HepG2 (cell line): ENCODE data around the gene PAQR7. TPM values are rescaled to one million over a fixed set of nuclear protein-coding genes. Genes with fewer than 3 reads are reported as not detected.
A peak's percentile ranks its signal among the peaks of the same experiment; 100 is the strongest.

Experiments
- CBX5 ChIP-seq: sonication (generic); formaldehyde crosslinking; IDR thresholded peaks from 2 replicates; pipeline ENCODE4 v1.4.0; 2020; ENCODE audit warnings: missing genetic modification reagents, borderline replicate concordance
- CC2D1A ChIP-seq: sonication (generic); formaldehyde crosslinking; IDR thresholded peaks from 2 replicates; pipeline ENCODE4 v1.8.1; 2023; ENCODE audit warnings: mild to moderate bottlenecking, missing genetic modification reagents
- CSRNP2 ChIP-seq: sonication (generic); formaldehyde crosslinking; conservative IDR thresholded peaks from 2 replicates; pipeline ENCODE4 v1.8.0; 2022; ENCODE audit warnings: low read depth, missing genetic modification reagents
- FOXC1 ChIP-seq: sonication (generic); formaldehyde crosslinking; IDR thresholded peaks from 2 replicates; pipeline ENCODE4 v1.8.0; 2022; ENCODE audit warnings: mild to moderate bottlenecking, missing genetic modification reagents, borderline replicate concordance
- PHF20 ChIP-seq: sonication (generic); formaldehyde crosslinking; IDR thresholded peaks from 2 replicates; pipeline ENCODE4 v1.5.0; 2020; ENCODE audit warnings: mild to moderate bottlenecking, missing genetic modification reagents
- PHF5A ChIP-seq: IDR thresholded peaks from one replicate; pipeline ENCODE4 v1.6.1; 2018; ENCODE audit warnings: low read depth, missing genetic modification reagents; ENCODE audit not compliant: unreplicated experiment
- PTBP1 ChIP-seq: fragments of 200-400 bp; formaldehyde crosslinking; IDR thresholded peaks from 2 replicates; pipeline ENCODE4 v1.6.1; 2018; ENCODE audit warnings: low read length, low read depth; ENCODE audit not compliant: poor library complexity, severe bottlenecking
- RORA ChIP-seq: sonication (generic); formaldehyde crosslinking; IDR thresholded peaks from 2 replicates; pipeline ENCODE4 v1.5.0; 2020; ENCODE audit warnings: mild to moderate bottlenecking, missing genetic modification reagents, moderate library complexity
- SIX1 ChIP-seq: sonication (generic); formaldehyde crosslinking; IDR thresholded peaks from 2 replicates; pipeline ENCODE4 v1.4.0; 2020; ENCODE audit warnings: missing genetic modification reagents, borderline replicate concordance
- TP53 ChIP-seq: sonication (generic); formaldehyde crosslinking; conservative IDR thresholded peaks from 2 replicates; pipeline ENCODE4 v1.4.0; 2020; ENCODE audit warnings: missing genetic modification reagents
- ZMYM2 ChIP-seq: sonication (generic); formaldehyde crosslinking; IDR thresholded peaks from 2 replicates; pipeline ENCODE4 v1.8.0; 2022; ENCODE audit warnings: mild to moderate bottlenecking, missing genetic modification reagents
- ZNF101 ChIP-seq: sonication (generic); formaldehyde crosslinking; IDR thresholded peaks from 2 replicates; pipeline ENCODE4 v1.4.0; 2020; ENCODE audit warnings: mild to moderate bottlenecking, low read depth, missing genetic modification reagents, borderline replicate concordance
- ZNF180 ChIP-seq: sonication (generic); formaldehyde crosslinking; IDR thresholded peaks from 2 replicates; pipeline ENCODE4 v1.4.0; 2020; ENCODE audit warnings: low read depth, missing genetic modification reagents, borderline replicate concordance
- ZNF263 ChIP-seq: sonication (generic); formaldehyde crosslinking; IDR thresholded peaks from 2 replicates; pipeline ENCODE4 v1.4.0; 2020; ENCODE audit warnings: missing genetic modification reagents
- ZNF343 ChIP-seq: sonication (generic); formaldehyde crosslinking; IDR thresholded peaks from 2 replicates; pipeline ENCODE4 v1.4.0; 2020; ENCODE audit warnings: mild to moderate bottlenecking, missing genetic modification reagents
- ZNF557 ChIP-seq: sonication (generic); formaldehyde crosslinking; IDR thresholded peaks from 2 replicates; pipeline ENCODE4 v1.4.0; 2020; ENCODE audit warnings: missing genetic modification reagents
- ZNF564 ChIP-seq: sonication (generic); formaldehyde crosslinking; IDR thresholded peaks from 2 replicates; pipeline ENCODE4 v1.8.1; 2023; ENCODE audit warnings: mild to moderate bottlenecking, missing genetic modification reagents
- polyA plus RNA-seq, 8 experiments: library from polyadenylated mRNA; depleted of rRNA in 3 of 8; stranded (reverse) in 7 of 8; unstranded in 1 of 8; fragments of >200 nt; fragmentation: Illumina TruSeq in 4 of 8; extraction: Trizol in 4 of 8; gene quantifications; 2 replicates each; pipeline versions ENCODE4 v1.2.1 to v1.2.3, GENCODE V29; 2011 to 2016; ENCODE audit warnings: low read depth in 4 of 8, missing spikeins in 1 of 8, mixed read lengths in 1 of 8; ENCODE audit not compliant: insufficient read depth in 1 of 8
- total RNA-seq, 5 experiments: library from RNA; depleted of rRNA; stranded (reverse); fragments of >200 nt; fragmentation: Illumina TruSeq; extraction: Trizol; gene quantifications; 2 replicates each; pipeline ENCODE4 v1.2.3, GENCODE V29; 2016; ENCODE audit warnings: low read depth in 1 of 5
- TF ChIP-seq, protein P1 (sequence below): sonication (generic); formaldehyde crosslinking; IDR thresholded peaks from 2 replicates; pipeline ENCODE4 v1.5.0; 2020; ENCODE audit warnings: mild to moderate bottlenecking, missing genetic modification reagents
- TF ChIP-seq, protein P2 (sequence below): sonication (generic); formaldehyde crosslinking; IDR thresholded peaks from 2 replicates; pipeline ENCODE4 v1.5.0; 2020; ENCODE audit warnings: missing genetic modification reagents
- TF ChIP-seq, protein P3 (sequence below): sonication (generic); formaldehyde crosslinking; IDR thresholded peaks from 2 replicates; pipeline ENCODE4 v1.5.1; 2020; ENCODE audit warnings: missing genetic modification reagents, mild to moderate bottlenecking, borderline replicate concordance

PAQR7 gene
- total and polyA plus RNA-seq, 2 of the 13 experiments (the other 11 are each of a cell fraction or from before 2014, with no cell fraction given) = 13.2 to 16.6 TPM

- 0 out of 2 replicates have a peak, but pooled peaks have one; percentile 14 for TF ChIP-seq FOXC1 (CRISPR knock-in tag)
- TF ChIP-seq TP53 (CRISPR knock-in tag) = peak; percentile 31; the same call in 1 of the 2 replicates
- TF ChIP-seq PHF20 (CRISPR knock-in tag) = peak; percentile 56
- TF ChIP-seq ZMYM2 (CRISPR knock-in tag) = 0 out of 2 replicates have a peak, but pooled peaks have one; percentile 34
- peak; percentile 84; the same call in 1 of the 2 replicates for TF ChIP-seq CSRNP2 (CRISPR knock-in tag)
- 0 out of 2 replicates have a peak, but pooled peaks have one; percentile 60 for TF ChIP-seq ZNF180
- peak; percentile 43 for TF ChIP-seq PTBP1
- TF ChIP-seq ZNF343 (CRISPR knock-in tag) = no peak
- TF ChIP-seq ZNF557 (CRISPR knock-in tag) = no peak
- TF ChIP-seq ZNF263 (CRISPR knock-in tag) = 0 out of 2 replicates have a peak, but pooled peaks have one; percentile 27
- no peak for TF ChIP-seq RORA (CRISPR knock-in tag)
- peak; percentile 83; the same call in 1 of the 2 replicates for TF ChIP-seq CC2D1A (CRISPR knock-in tag)
- TF ChIP-seq PHF5A (CRISPR knock-in tag) = peak; percentile 77
- TF ChIP-seq ZNF564 = no peak
- TF ChIP-seq, protein P1, sequence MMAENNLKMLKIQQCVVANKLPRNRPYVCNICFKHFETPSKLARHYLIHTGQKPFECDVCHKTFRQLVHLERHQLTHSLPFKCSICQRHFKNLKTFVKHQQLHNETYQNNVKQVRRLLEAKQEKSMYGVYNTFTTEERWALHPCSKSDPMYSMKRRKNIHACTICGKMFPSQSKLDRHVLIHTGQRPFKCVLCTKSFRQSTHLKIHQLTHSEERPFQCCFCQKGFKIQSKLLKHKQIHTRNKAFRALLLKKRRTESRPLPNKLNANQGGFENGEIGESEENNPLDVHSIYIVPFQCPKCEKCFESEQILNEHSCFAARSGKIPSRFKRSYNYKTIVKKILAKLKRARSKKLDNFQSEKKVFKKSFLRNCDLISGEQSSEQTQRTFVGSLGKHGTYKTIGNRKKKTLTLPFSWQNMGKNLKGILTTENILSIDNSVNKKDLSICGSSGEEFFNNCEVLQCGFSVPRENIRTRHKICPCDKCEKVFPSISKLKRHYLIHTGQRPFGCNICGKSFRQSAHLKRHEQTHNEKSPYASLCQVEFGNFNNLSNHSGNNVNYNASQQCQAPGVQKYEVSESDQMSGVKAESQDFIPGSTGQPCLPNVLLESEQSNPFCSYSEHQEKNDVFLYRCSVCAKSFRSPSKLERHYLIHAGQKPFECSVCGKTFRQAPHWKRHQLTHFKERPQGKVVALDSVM = 0 out of 2 replicates have a peak, but pooled peaks have one; percentile 15
- TF ChIP-seq ZNF101 = 0 out of 2 replicates have a peak, but pooled peaks have one; percentile 45
- no peak for TF ChIP-seq CBX5 (CRISPR knock-in tag)
- TF ChIP-seq, protein P2, sequence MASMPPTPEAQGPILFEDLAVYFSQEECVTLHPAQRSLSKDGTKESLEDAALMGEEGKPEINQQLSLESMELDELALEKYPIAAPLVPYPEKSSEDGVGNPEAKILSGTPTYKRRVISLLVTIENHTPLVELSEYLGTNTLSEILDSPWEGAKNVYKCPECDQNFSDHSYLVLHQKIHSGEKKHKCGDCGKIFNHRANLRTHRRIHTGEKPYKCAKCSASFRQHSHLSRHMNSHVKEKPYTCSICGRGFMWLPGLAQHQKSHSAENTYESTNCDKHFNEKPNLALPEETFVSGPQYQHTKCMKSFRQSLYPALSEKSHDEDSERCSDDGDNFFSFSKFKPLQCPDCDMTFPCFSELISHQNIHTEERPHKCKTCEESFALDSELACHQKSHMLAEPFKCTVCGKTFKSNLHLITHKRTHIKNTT (CRISPR knock-in tag) = no peak
- no peak for TF ChIP-seq SIX1 (CRISPR knock-in tag)
- TF ChIP-seq, protein P3, sequence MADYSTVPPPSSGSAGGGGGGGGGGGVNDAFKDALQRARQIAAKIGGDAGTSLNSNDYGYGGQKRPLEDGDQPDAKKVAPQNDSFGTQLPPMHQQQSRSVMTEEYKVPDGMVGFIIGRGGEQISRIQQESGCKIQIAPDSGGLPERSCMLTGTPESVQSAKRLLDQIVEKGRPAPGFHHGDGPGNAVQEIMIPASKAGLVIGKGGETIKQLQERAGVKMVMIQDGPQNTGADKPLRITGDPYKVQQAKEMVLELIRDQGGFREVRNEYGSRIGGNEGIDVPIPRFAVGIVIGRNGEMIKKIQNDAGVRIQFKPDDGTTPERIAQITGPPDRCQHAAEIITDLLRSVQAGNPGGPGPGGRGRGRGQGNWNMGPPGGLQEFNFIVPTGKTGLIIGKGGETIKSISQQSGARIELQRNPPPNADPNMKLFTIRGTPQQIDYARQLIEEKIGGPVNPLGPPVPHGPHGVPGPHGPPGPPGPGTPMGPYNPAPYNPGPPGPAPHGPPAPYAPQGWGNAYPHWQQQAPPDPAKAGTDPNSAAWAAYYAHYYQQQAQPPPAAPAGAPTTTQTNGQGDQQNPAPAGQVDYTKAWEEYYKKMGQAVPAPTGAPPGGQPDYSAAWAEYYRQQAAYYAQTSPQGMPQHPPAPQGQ (CRISPR knock-in tag) = no peak
These were observed 16.4 kb downstream of the PAQR7 start, which contains the start of gene AUNIP (continued) for GRCh38 chr1:25858906-25859789.
